Central memory CD8-positive, alpha-beta T cell (primary cell): ENCODE data around the gene CST3.
A peak's percentile ranks its signal among the peaks of the same experiment; 100 is the strongest.
"Not testable (repeated sequence)": the region's sequence is repeated elsewhere in the genome, so short reads cannot be mapped to it uniquely, and the experiment has no call there.

ENCODE experiments used
- ATAC-seq: fragments of 150-1000 bp; cut with Tn5 transposase; replicated peaks from 2 replicates; pipeline ENCODE4 v1.10.0; 2022; ENCODE audit warnings: mild to moderate bottlenecking, moderate FRiP score, moderate number of reproducible peaks; ENCODE audit not compliant: poor library complexity, severe bottlenecking; ENCODE audit errors: extremely low read depth
- DNase-seq, 2 donors: peaks; one replicate each; pipeline ENCODE4 v3.0.0; 2021; ENCODE audit warnings: low spot score in 2 of 2
- H3K27ac Mint-ChIP-seq: one replicate; pipeline ENCODE4 v1.8.0; 2022; ENCODE audit warnings: low read depth, mild to moderate bottlenecking, moderate library complexity, mixed read lengths
- H3K27me3 Mint-ChIP-seq: one replicate; pipeline ENCODE4 v1.8.0; 2022; ENCODE audit warnings: mixed read lengths
- H3K36me3 Mint-ChIP-seq: one replicate; pipeline ENCODE4 v1.8.0; 2022; ENCODE audit warnings: mild to moderate bottlenecking, moderate library complexity, mixed read lengths; ENCODE audit not compliant: insufficient read depth
- H3K4me1 Mint-ChIP-seq: one replicate; pipeline ENCODE4 v1.8.0; 2022; ENCODE audit warnings: mixed read lengths
- H3K4me3 Mint-ChIP-seq: one replicate; pipeline ENCODE4 v1.8.0; 2022; ENCODE audit warnings: mild to moderate bottlenecking, moderate library complexity, mixed read lengths
- H3K9me3 Mint-ChIP-seq: one replicate; pipeline ENCODE4 v1.8.0; 2022; ENCODE audit warnings: mixed read lengths

CST3 gene

GRCh38 chr20:23636182-23636907 lies 1.4 kb downstream of the CST3 start:
- no peak for ATAC-seq
- H3K36me3 Mint-ChIP-seq: no peaks in the 10 kb centered on the region
- peak overlapping the region; percentile 42 for H3K27ac Mint-ChIP-seq
- peak overlapping the region; percentile 77 for H3K4me3 Mint-ChIP-seq
- DNase-seq: no peak
- H3K4me1 Mint-ChIP-seq: peaks cover 8% of the 10 kb centered on the region
- H3K27me3 Mint-ChIP-seq: peaks cover 22% of the 10 kb centered on the region
- H3K9me3 Mint-ChIP-seq: no peaks in the 10 kb centered on the region

GRCh38 chr20:23635768-23636090 lies 2.0 kb downstream of the CST3 start:
- H3K27ac Mint-ChIP-seq, H3K4me1 Mint-ChIP-seq, H3K36me3 Mint-ChIP-seq, H3K9me3 Mint-ChIP-seq, ATAC-seq, DNase-seq: not testable (repeated sequence)
- Mint-ChIP-seq H3K4me3 (peak overlapping the region; percentile 77), H3K27me3 (peaks cover 22% of the 10 kb centered on the region)

GRCh38 chr20:23634985-23635767 lies 2.6 kb downstream of the CST3 start:
- Mint-ChIP-seq H3K4me1 (peaks cover 8% of the 10 kb centered on the region), H3K27me3 (peaks cover 22% of the 10 kb centered on the region), H3K36me3 (no peaks in the 10 kb centered on the region), H3K27ac (no peak overlapping the region), H3K9me3 (no peaks in the 10 kb centered on the region), H3K4me3 (peak overlapping the region; percentile 77)
- DNase-seq: no peak
- no peak for ATAC-seq

GRCh38 chr20:23634044-23634801 lies 3.5 kb downstream of the CST3 start:
- peaks cover 8% of the 10 kb centered on the region for H3K4me1 Mint-ChIP-seq
- no peak overlapping the region for H3K27ac Mint-ChIP-seq
- peaks cover 24% of the 10 kb centered on the region for H3K27me3 Mint-ChIP-seq
- no peaks in the 10 kb centered on the region for H3K36me3 Mint-ChIP-seq
- H3K9me3 Mint-ChIP-seq: no peaks in the 10 kb centered on the region
- H3K4me3 Mint-ChIP-seq: no peak overlapping the region
- DNase-seq: no peak
- ATAC-seq: no peak

GRCh38 chr20:23632711-23633573 lies 4.8 kb downstream of the CST3 start:
- ATAC-seq (no peak), DNase-seq (no peak)
- Mint-ChIP-seq H3K27me3 (peaks cover 33% of the 10 kb centered on the region), H3K4me3 (no peak overlapping the region), H3K27ac (no peak overlapping the region), H3K9me3 (no peaks in the 10 kb centered on the region), H3K36me3 (no peaks in the 10 kb centered on the region), H3K4me1 (peaks cover 8% of the 10 kb centered on the region)

GRCh38 chr20:23631981-23632710 lies 5.6 kb downstream of the CST3 start:
- Mint-ChIP-seq H3K4me1 (peaks cover 8% of the 10 kb centered on the region), H3K27me3 (peaks cover 34% of the 10 kb centered on the region), H3K27ac (no peak overlapping the region), H3K9me3 (no peaks in the 10 kb centered on the region), H3K4me3 (no peak overlapping the region), H3K36me3 (no peaks in the 10 kb centered on the region)
- DNase-seq (no peak), ATAC-seq (no peak)

GRCh38 chr20:23631226-23631822 lies 6.4 kb downstream of the CST3 start:
- H3K27me3 Mint-ChIP-seq: peaks cover 26% of the 10 kb centered on the region

GRCh38 chr20:23630392-23630849 lies 7.3 kb downstream of the CST3 start:
- Mint-ChIP-seq H3K27me3 (peaks cover 21% of the 10 kb centered on the region), H3K4me1 (no peaks in the 10 kb centered on the region), H3K9me3 (no peaks in the 10 kb centered on the region), H3K4me3 (no peak overlapping the region), H3K36me3 (no peaks in the 10 kb centered on the region), H3K27ac (no peak overlapping the region)
- DNase-seq (no peak), ATAC-seq (no peak)

More at GRCh38 chr20:23631226-23631822, 6.4 kb downstream of the CST3 start:
- H3K4me3 Mint-ChIP-seq: no peak overlapping the region
- no peaks in the 10 kb centered on the region for H3K4me1 Mint-ChIP-seq
- no peak overlapping the region for H3K27ac Mint-ChIP-seq
- H3K9me3 Mint-ChIP-seq: no peaks in the 10 kb centered on the region
- DNase-seq (no peak), ATAC-seq (no peak)
- H3K36me3 Mint-ChIP-seq: no peaks in the 10 kb centered on the region

GRCh38 chr20:23629542-23630391 lies 8.0 kb downstream of the CST3 start:
- H3K9me3 Mint-ChIP-seq: no peaks in the 10 kb centered on the region
- H3K27me3 Mint-ChIP-seq: peaks cover 26% of the 10 kb centered on the region
- H3K36me3 Mint-ChIP-seq: no peaks in the 10 kb centered on the region
- no peak overlapping the region for H3K4me3 Mint-ChIP-seq
- H3K4me1 Mint-ChIP-seq: no peaks in the 10 kb centered on the region
- ATAC-seq: no peak
- no peak for DNase-seq
- H3K27ac Mint-ChIP-seq: no peak overlapping the region

- DNase-seq (no peak), ATAC-seq (no peak)
- no peaks in the 10 kb centered on the region for H3K9me3 Mint-ChIP-seq
- no peak overlapping the region for H3K4me3 Mint-ChIP-seq
- no peak overlapping the region for H3K27ac Mint-ChIP-seq
- peaks cover 33% of the 10 kb centered on the region for H3K27me3 Mint-ChIP-seq
- no peaks in the 10 kb centered on the region for H3K36me3 Mint-ChIP-seq
- H3K4me1 Mint-ChIP-seq: no peaks in the 10 kb centered on the region
These were observed 8.7 kb downstream of the CST3 start for GRCh38 chr20:23629017-23629541.
